Astrocyte (in vitro differentiated cells and primary cell): ENCODE results near the gene SLC66A2. TPM values are rescaled to one million over a fixed set of nuclear protein-coding genes. Genes with fewer than 3 reads are reported as not detected.
A peak's percentile ranks its signal among the peaks of the same experiment; 100 is the strongest.

ENCODE experiments used
- DNase-seq: peaks from one replicate; pipeline ENCODE4 v3.0.0-alpha.2; 2010; ENCODE audit warnings: low read depth
- FAIRE-seq: peaks from 2 replicates; lab custom pipeline; 2011; peaks lifted over from hg19 to GRCh38; lab: Jason Lieb, UNC
- H2AFZ ChIP-seq: 2 replicates; pipeline ENCODE4 v1.6.0; 2012; ENCODE audit warnings: low read depth, low read length, inconsistent platforms
- H3K27ac ChIP-seq: 2 replicates; pipeline ENCODE4 v1.5.1; 2011; ENCODE audit warnings: low read depth, low read length, inconsistent platforms
- H3K27me3 ChIP-seq: 2 replicates; pipeline ENCODE4 v1.6.0; 2011; ENCODE audit warnings: low read length, inconsistent platforms; ENCODE audit not compliant: insufficient read depth
- H3K36me3 ChIP-seq: 2 replicates; pipeline ENCODE4 v1.5.1; 2011; ENCODE audit warnings: low read length, inconsistent platforms; ENCODE audit not compliant: insufficient read depth
- H3K4me1 ChIP-seq: 2 replicates; pipeline ENCODE4 v1.5.1; 2011; ENCODE audit warnings: low read length, inconsistent platforms; ENCODE audit not compliant: insufficient read depth
- H3K4me2 ChIP-seq: 2 replicates; pipeline ENCODE4 v1.6.0; 2012; ENCODE audit warnings: low read length, inconsistent platforms
- H3K4me3 ChIP-seq: 2 replicates; pipeline ENCODE4 v1.5.1; 2011; ENCODE audit warnings: low read depth, mild to moderate bottlenecking, low read length, inconsistent platforms; ENCODE audit not compliant: insufficient read depth
- H3K79me2 ChIP-seq: 2 replicates; pipeline ENCODE4 v1.6.0; 2012; ENCODE audit warnings: mild to moderate bottlenecking, low read length, inconsistent platforms; ENCODE audit not compliant: insufficient read depth
- H3K9ac ChIP-seq: 2 replicates; pipeline ENCODE4 v1.6.0; 2012; ENCODE audit warnings: mild to moderate bottlenecking, low read length, inconsistent platforms
- H3K9me3 ChIP-seq: 2 replicates; pipeline ENCODE4 v1.5.1; 2012; ENCODE audit warnings: low read depth, mild to moderate bottlenecking, low read length, inconsistent platforms; ENCODE audit not compliant: insufficient read depth
- H4K20me1 ChIP-seq: 2 replicates; pipeline ENCODE4 v1.6.0; 2012; ENCODE audit warnings: low read length, inconsistent platforms; ENCODE audit not compliant: insufficient read depth
- H3K27ac Mint-ChIP-seq: one replicate; pipeline ENCODE4 v1.8.0; 2021; ENCODE audit warnings: mild to moderate bottlenecking, mixed read lengths; ENCODE audit not compliant: unreplicated experiment
- H3K27me3 Mint-ChIP-seq: one replicate; pipeline ENCODE4 v1.8.0; 2021; ENCODE audit warnings: low read depth, mixed read lengths; ENCODE audit not compliant: unreplicated experiment
- H3K36me3 Mint-ChIP-seq: one replicate; pipeline ENCODE4 v1.8.0; 2021; ENCODE audit warnings: low read depth, mixed read lengths; ENCODE audit not compliant: unreplicated experiment
- H3K4me1 Mint-ChIP-seq: one replicate; pipeline ENCODE4 v1.8.0; 2021; ENCODE audit warnings: low read depth, mixed read lengths; ENCODE audit not compliant: unreplicated experiment
- H3K4me3 Mint-ChIP-seq: one replicate; pipeline ENCODE4 v1.8.0; 2021; ENCODE audit warnings: mild to moderate bottlenecking, moderate library complexity, mixed read lengths; ENCODE audit not compliant: unreplicated experiment
- H3K9me3 Mint-ChIP-seq: one replicate; pipeline ENCODE4 v1.8.0; 2021; ENCODE audit warnings: mild to moderate bottlenecking, mixed read lengths; ENCODE audit not compliant: unreplicated experiment
- CTCF ChIP-seq: IDR thresholded peaks from 2 replicates; pipeline ENCODE4 v1.5.1; 2011; ENCODE audit warnings: low read depth, mild to moderate bottlenecking, inconsistent platforms, low read length, moderate library complexity; ENCODE audit not compliant: insufficient read depth
- EZH2 ChIP-seq: IDR thresholded peaks from 2 replicates; pipeline ENCODE4 v1.6.1; 2012; ENCODE audit warnings: mild to moderate bottlenecking, low read length, inconsistent platforms; ENCODE audit not compliant: insufficient read depth
- total RNA-seq: library from RNA; stranded (reverse); gene quantifications from 2 replicates; pipeline ENCODE4 v1.2.1, GENCODE V29; 2021

Gene SLC66A2
- total RNA-seq, 1 donor from 2014 or later: 25.3 TPM

- H3K9me3 ChIP-seq: peaks cover 12% of the 10 kb centered on the region
- H3K27ac Mint-ChIP-seq: peak overlapping the region; percentile 41
Observed at GRCh38 chr18:79903071-79903635, 48.3 kb downstream of the SLC66A2 start.

GRCh38 chr18:79902640-79903039 is 48.8 kb downstream of the SLC66A2 start:
- Histone ChIP-seq H3K4me2 (no peak overlapping the region), H3K9me3 (peaks cover 16% of the 10 kb centered on the region), H3K4me1 (no peaks in the 10 kb centered on the region), H4K20me1 (peaks cover 4% of the 10 kb centered on the region), H3K36me3 (no peaks in the 10 kb centered on the region), H3K27me3 (no peaks in the 10 kb centered on the region), H3K4me3 (no peak overlapping the region), H3K27ac (no peak overlapping the region), H2AFZ (no peak overlapping the region), H3K79me2 (no peaks in the 10 kb centered on the region), H3K9ac (no peak overlapping the region)
- no peak for DNase-seq
- no peaks in the 10 kb centered on the region for H3K27me3 Mint-ChIP-seq
- H3K4me3 Mint-ChIP-seq: no peak overlapping the region
- H3K4me1 Mint-ChIP-seq: peaks cover 5% of the 10 kb centered on the region
- no peak overlapping the region for H3K27ac Mint-ChIP-seq
- FAIRE-seq: no peak
- H3K36me3 Mint-ChIP-seq: peaks cover 20% of the 10 kb centered on the region
- peaks cover 17% of the 10 kb centered on the region for H3K9me3 Mint-ChIP-seq
- no peak for TF ChIP-seq EZH2
- no peak for TF ChIP-seq CTCF

More at GRCh38 chr18:79903071-79903635, 48.3 kb downstream of the SLC66A2 start:
- Histone ChIP-seq H3K27ac (no peak overlapping the region), H3K4me1 (no peaks in the 10 kb centered on the region), H4K20me1 (peaks cover 4% of the 10 kb centered on the region), H2AFZ (no peak overlapping the region), H3K4me2 (no peak overlapping the region), H3K9ac (no peak overlapping the region), H3K4me3 (no peak overlapping the region), H3K79me2 (no peaks in the 10 kb centered on the region), H3K36me3 (no peaks in the 10 kb centered on the region), H3K27me3 (no peaks in the 10 kb centered on the region)
- DNase-seq (no peak), FAIRE-seq (no peak)
- Mint-ChIP-seq H3K36me3 (peaks cover 18% of the 10 kb centered on the region), H3K4me1 (peaks cover 5% of the 10 kb centered on the region), H3K9me3 (peaks cover 12% of the 10 kb centered on the region), H3K27me3 (no peaks in the 10 kb centered on the region), H3K4me3 (no peak overlapping the region)
- TF ChIP-seq EZH2 (no peak), CTCF (no peak)

GRCh38 chr18:79902075-79902474 is 49.4 kb downstream of the SLC66A2 start:
- Mint-ChIP-seq H3K4me3 (no peak overlapping the region), H3K9me3 (peaks cover 22% of the 10 kb centered on the region), H3K36me3 (peaks cover 24% of the 10 kb centered on the region), H3K4me1 (peaks cover 5% of the 10 kb centered on the region), H3K27ac (no peak overlapping the region), H3K27me3 (no peaks in the 10 kb centered on the region)
- Histone ChIP-seq H3K4me2 (no peak overlapping the region), H3K9ac (no peak overlapping the region), H2AFZ (no peak overlapping the region), H3K36me3 (no peaks in the 10 kb centered on the region), H3K4me3 (no peak overlapping the region), H3K27me3 (no peaks in the 10 kb centered on the region), H3K27ac (no peak overlapping the region), H3K9me3 (peaks cover 20% of the 10 kb centered on the region), H3K4me1 (no peaks in the 10 kb centered on the region), H4K20me1 (peaks cover 4% of the 10 kb centered on the region), H3K79me2 (no peaks in the 10 kb centered on the region)
- FAIRE-seq: no peak
- no peak for TF ChIP-seq EZH2
- TF ChIP-seq CTCF: no peak
- no peak for DNase-seq
